ENCODE measurements around the gene KCNH4.
A peak's percentile ranks its signal among the peaks of the same experiment; 100 is the strongest.
"Not testable (repeated sequence)": the region's sequence is repeated elsewhere in the genome, so short reads cannot be mapped to it uniquely, and the experiment has no call there.

Gene KCNH4

GRCh38 chr17:42140690-42141089 is 40.3 kb downstream of the KCNH4 start:
- H3K27ac ChIP-seq (ENCODE audit: low read depth, low read length): not testable (repeated sequence)

GRCh38 chr17:42138749-42139492 is 42.0 kb downstream of the KCNH4 start:
- H3K4me1 ChIP-seq (ENCODE audit: control insufficient read depth in 1 of 2, insufficient read depth in 2 of 2, low read length in 2 of 2): peaks cover 42 to 43% of the 10 kb centered on the region in 2 donors
- H3K9me3 ChIP-seq (ENCODE audit: control insufficient read depth in 1 of 2, low read length in 2 of 2): no peaks in the 10 kb centered on the region
- no peak overlapping the region for H3K27ac ChIP-seq (ENCODE audit: low read depth, low read length)
- peak overlapping the region in 1 of 2 donors; percentile 2 for H3K9ac ChIP-seq (ENCODE audit: low read depth in 1 of 2, low read length in 2 of 2)
- peaks cover 0 to 25% of the 10 kb centered on the region in 2 donors for H3K36me3 ChIP-seq (ENCODE audit: control insufficient read depth in 1 of 2, insufficient read depth in 2 of 2, low read length in 2 of 2)
- H3K27me3 ChIP-seq (ENCODE audit: control insufficient read depth in 1 of 2, insufficient read depth in 2 of 2, low read length in 2 of 2): no peaks in the 10 kb centered on the region
- H3K4me3 ChIP-seq (ENCODE audit: low read depth in 1 of 2, low read length in 2 of 2): no peak overlapping the region

More at GRCh38 chr17:42140690-42141089, 40.3 kb downstream of the KCNH4 start:
- H3K9ac ChIP-seq (ENCODE audit: low read depth in 1 of 2, low read length in 2 of 2); H3K9me3 ChIP-seq (ENCODE audit: control insufficient read depth in 1 of 2, low read length in 2 of 2); H3K4me3 ChIP-seq (ENCODE audit: low read depth in 1 of 2, low read length in 2 of 2); H3K27me3 ChIP-seq (ENCODE audit: control insufficient read depth in 1 of 2, insufficient read depth in 2 of 2, low read length in 2 of 2): not testable (repeated sequence)
- Histone ChIP-seq H3K4me1 (ENCODE audit: control insufficient read depth in 1 of 2, insufficient read depth in 2 of 2, low read length in 2 of 2) (peaks cover 26% of the 10 kb centered on the region in 2 donors), H3K36me3 (ENCODE audit: control insufficient read depth in 1 of 2, insufficient read depth in 2 of 2, low read length in 2 of 2) (peaks cover 0 to 32% of the 10 kb centered on the region in 2 donors)

GRCh38 chr17:42136654-42137051 is 44.3 kb downstream of the KCNH4 start:
- H3K27me3 ChIP-seq (ENCODE audit: control insufficient read depth in 1 of 2, insufficient read depth in 2 of 2, low read length in 2 of 2): no peaks in the 10 kb centered on the region
- peak overlapping the region; percentile 71 for H3K27ac ChIP-seq (ENCODE audit: low read depth, low read length)
- no peaks in the 10 kb centered on the region for H3K9me3 ChIP-seq (ENCODE audit: control insufficient read depth in 1 of 2, low read length in 2 of 2)
- peak overlapping the region; percentile 51 to 53 for H3K9ac ChIP-seq (ENCODE audit: low read depth in 1 of 2, low read length in 2 of 2)
- peaks cover 0 to 14% of the 10 kb centered on the region in 2 donors for H3K36me3 ChIP-seq (ENCODE audit: control insufficient read depth in 1 of 2, insufficient read depth in 2 of 2, low read length in 2 of 2)
- peaks cover 64 to 65% of the 10 kb centered on the region in 2 donors for H3K4me1 ChIP-seq (ENCODE audit: control insufficient read depth in 1 of 2, insufficient read depth in 2 of 2, low read length in 2 of 2)
- H3K4me3 ChIP-seq (ENCODE audit: low read depth in 1 of 2, low read length in 2 of 2): peak overlapping the region; percentile 61 to 76

- Histone ChIP-seq H3K27me3 (ENCODE audit: control insufficient read depth in 1 of 2, insufficient read depth in 2 of 2, low read length in 2 of 2) (no peaks in the 10 kb centered on the region), H3K4me3 (ENCODE audit: low read depth in 1 of 2, low read length in 2 of 2) (peak overlapping the region; percentile 61 to 76), H3K9ac (ENCODE audit: low read depth in 1 of 2, low read length in 2 of 2) (peak overlapping the region; percentile 51 to 53), H3K4me1 (ENCODE audit: control insufficient read depth in 1 of 2, insufficient read depth in 2 of 2, low read length in 2 of 2) (peaks cover 63 to 66% of the 10 kb centered on the region in 2 donors), H3K27ac (ENCODE audit: low read depth, low read length) (peak overlapping the region; percentile 76), H3K36me3 (ENCODE audit: control insufficient read depth in 1 of 2, insufficient read depth in 2 of 2, low read length in 2 of 2) (peaks cover 0 to 10% of the 10 kb centered on the region in 2 donors), H3K9me3 (ENCODE audit: control insufficient read depth in 1 of 2, low read length in 2 of 2) (no peaks in the 10 kb centered on the region)
Measured at GRCh38 chr17:42135664-42136653, 45.0 kb downstream of the KCNH4 start.

- H3K27ac ChIP-seq (ENCODE audit: low read depth, low read length): peak overlapping the region; percentile 76
- no peaks in the 10 kb centered on the region for H3K9me3 ChIP-seq (ENCODE audit: control insufficient read depth in 1 of 2, low read length in 2 of 2)
- peaks cover 66% of the 10 kb centered on the region in 2 donors for H3K4me1 ChIP-seq (ENCODE audit: control insufficient read depth in 1 of 2, insufficient read depth in 2 of 2, low read length in 2 of 2)
- H3K9ac ChIP-seq (ENCODE audit: low read depth in 1 of 2, low read length in 2 of 2): peak overlapping the region; percentile 24 to 53
- H3K36me3 ChIP-seq (ENCODE audit: control insufficient read depth in 1 of 2, insufficient read depth in 2 of 2, low read length in 2 of 2): peaks cover 6% of the 10 kb centered on the region in 2 donors
- H3K4me3 ChIP-seq (ENCODE audit: low read depth in 1 of 2, low read length in 2 of 2): peak overlapping the region; percentile 2 to 20
- H3K27me3 ChIP-seq (ENCODE audit: control insufficient read depth in 1 of 2, insufficient read depth in 2 of 2, low read length in 2 of 2): no peaks in the 10 kb centered on the region
Measured at GRCh38 chr17:42135151-42135550, 45.8 kb downstream of the KCNH4 start.

GRCh38 chr17:42133461-42134041 is 47.4 kb downstream of the KCNH4 start:
- peak overlapping the region; percentile 16 for H3K27ac ChIP-seq (ENCODE audit: low read depth, low read length)
- H3K4me1 ChIP-seq (ENCODE audit: control insufficient read depth in 1 of 2, insufficient read depth in 2 of 2, low read length in 2 of 2): peaks cover 66 to 70% of the 10 kb centered on the region in 2 donors
- H3K9ac ChIP-seq (ENCODE audit: low read depth in 1 of 2, low read length in 2 of 2): no peak overlapping the region
- no peaks in the 10 kb centered on the region for H3K9me3 ChIP-seq (ENCODE audit: control insufficient read depth in 1 of 2, low read length in 2 of 2)
- H3K36me3 ChIP-seq (ENCODE audit: control insufficient read depth in 1 of 2, insufficient read depth in 2 of 2, low read length in 2 of 2): peaks cover 22% of the 10 kb centered on the region in 2 donors
- no peaks in the 10 kb centered on the region for H3K27me3 ChIP-seq (ENCODE audit: control insufficient read depth in 1 of 2, insufficient read depth in 2 of 2, low read length in 2 of 2)
- H3K4me3 ChIP-seq (ENCODE audit: low read depth in 1 of 2, low read length in 2 of 2): peak overlapping the region in 1 of 2 donors; percentile 5

- H3K4me3 ChIP-seq (ENCODE audit: low read depth in 1 of 2, low read length in 2 of 2): peak overlapping the region; percentile 5 to 22
- peaks cover 60 to 65% of the 10 kb centered on the region in 2 donors for H3K4me1 ChIP-seq (ENCODE audit: control insufficient read depth in 1 of 2, insufficient read depth in 2 of 2, low read length in 2 of 2)
- peak overlapping the region; percentile 16 for H3K27ac ChIP-seq (ENCODE audit: low read depth, low read length)
- H3K9ac ChIP-seq (ENCODE audit: low read depth in 1 of 2, low read length in 2 of 2): no peak overlapping the region
- H3K36me3 ChIP-seq (ENCODE audit: control insufficient read depth in 1 of 2, insufficient read depth in 2 of 2, low read length in 2 of 2): peaks cover 28% of the 10 kb centered on the region in 2 donors
- H3K27me3 ChIP-seq (ENCODE audit: control insufficient read depth in 1 of 2, insufficient read depth in 2 of 2, low read length in 2 of 2): no peaks in the 10 kb centered on the region
- no peaks in the 10 kb centered on the region for H3K9me3 ChIP-seq (ENCODE audit: control insufficient read depth in 1 of 2, low read length in 2 of 2)
Measured at GRCh38 chr17:42132941-42133340, 48.0 kb downstream of the KCNH4 start.

GRCh38 chr17:42131981-42132432 is 48.9 kb downstream of the KCNH4 start:
- Histone ChIP-seq H3K9me3 (ENCODE audit: control insufficient read depth in 1 of 2, low read length in 2 of 2) (no peaks in the 10 kb centered on the region), H3K27ac (ENCODE audit: low read depth, low read length) (peak overlapping the region; percentile 2), H3K9ac (ENCODE audit: low read depth in 1 of 2, low read length in 2 of 2) (no peak overlapping the region), H3K4me3 (ENCODE audit: low read depth in 1 of 2, low read length in 2 of 2) (no peak overlapping the region), H3K36me3 (ENCODE audit: control insufficient read depth in 1 of 2, insufficient read depth in 2 of 2, low read length in 2 of 2) (peaks cover 30 to 37% of the 10 kb centered on the region in 2 donors), H3K27me3 (ENCODE audit: control insufficient read depth in 1 of 2, insufficient read depth in 2 of 2, low read length in 2 of 2) (no peaks in the 10 kb centered on the region), H3K4me1 (ENCODE audit: control insufficient read depth in 1 of 2, insufficient read depth in 2 of 2, low read length in 2 of 2) (peaks cover 57 to 64% of the 10 kb centered on the region in 2 donors)

GRCh38 chr17:42131232-42131631 is 49.7 kb downstream of the KCNH4 start:
- H3K36me3 ChIP-seq (ENCODE audit: control insufficient read depth in 1 of 2, insufficient read depth in 2 of 2, low read length in 2 of 2): peaks cover 35 to 43% of the 10 kb centered on the region in 2 donors
- no peaks in the 10 kb centered on the region for H3K9me3 ChIP-seq (ENCODE audit: control insufficient read depth in 1 of 2, low read length in 2 of 2)
- H3K27ac ChIP-seq (ENCODE audit: low read depth, low read length): peak overlapping the region; percentile 6
- H3K9ac ChIP-seq (ENCODE audit: low read depth in 1 of 2, low read length in 2 of 2): no peak overlapping the region
- no peak overlapping the region for H3K4me3 ChIP-seq (ENCODE audit: low read depth in 1 of 2, low read length in 2 of 2)
- peaks cover 50 to 58% of the 10 kb centered on the region in 2 donors for H3K4me1 ChIP-seq (ENCODE audit: control insufficient read depth in 1 of 2, insufficient read depth in 2 of 2, low read length in 2 of 2)
- no peaks in the 10 kb centered on the region for H3K27me3 ChIP-seq (ENCODE audit: control insufficient read depth in 1 of 2, insufficient read depth in 2 of 2, low read length in 2 of 2)

All from duodenal mucosa (tissue), 2 donors.